Body of pancreas (tissue), 4 donors: ENCODE data around the gene COL5A1. TPM values are rescaled to one million over a fixed set of nuclear protein-coding genes. Genes with fewer than 3 reads are reported as not detected.

Experiments
- ATAC-seq: fragments of 150-250 bp; one replicate; pipeline ENCODE4 v1.9.1; 2016
- DNase-seq, 4 donors: peaks; one replicate each; pipeline ENCODE4 v3.0.0-alpha.2; 2019
- H3K27ac ChIP-seq, 4 donors: fragments of 200-600 bp; sonication (generic); 1 replicate in 3 of 4; 2 replicates in 1 of 4; pipeline versions ENCODE4 v1.5.1 to v1.6.1; 2016 to 2019; ENCODE audit warnings: mild to moderate bottlenecking in 1 of 4, mixed read lengths in 1 of 4, moderate library complexity in 1 of 4
- H3K27me3 ChIP-seq, 2 donors: fragments of 200-600 bp; sonication (generic); one replicate each; pipeline ENCODE4 v1.6.0; 2016; ENCODE audit warnings: mild to moderate bottlenecking in 1 of 2
- H3K36me3 ChIP-seq, 2 donors: fragments of 200-600 bp; sonication (generic); replicated peaks in 1 of 2; 2 replicates each; pipeline ENCODE4 v1.5.1; 2016; ENCODE audit warnings: low read depth in 2 of 2; ENCODE audit not compliant: insufficient read depth in 1 of 2
- H3K4me1 ChIP-seq: fragments of 200-600 bp; sonication (generic); one replicate; pipeline ENCODE4 v1.6.0; 2016
- H3K4me3 ChIP-seq, 2 donors: fragments of 200-600 bp; sonication (generic); 1 replicate in 1 of 2; 2 replicates in 1 of 2; pipeline ENCODE4 v1.5.1; 2016 to 2019
- H3K9me3 ChIP-seq, 3 donors: fragments of 200-600 bp; sonication (generic); 1 replicate in 2 of 3; 2 replicates in 1 of 3; pipeline ENCODE4 v1.5.1; 2016
- POLR2A ChIP-seq, 3 donors: fragments of 450-650 bp; IDR thresholded peaks; one replicate each; pipeline ENCODE4 v1.6.1; 2016; ENCODE audit warnings: antibody characterized with exemption in 3 of 3, mild to moderate bottlenecking in 2 of 3
- WGBS, 2 donors: methylation state at CpG; one replicate each; pipeline ENCODE4 v1.1.5; 2017; 5-methylcytosine and 5-hydroxymethylcytosine counted together
- intact Hi-C: fragments of 100-400 bp; cut with DNase I; formaldehyde crosslinking; loops from one replicate; pipeline ENCODE4 v1.15.1; 2023
- total RNA-seq, 2 donors: library from RNA; depleted of rRNA; stranded (reverse); fragments of >200 nt; gene quantifications; one replicate each; pipeline ENCODE4 v1.1.0, GENCODE V29; 2016
- TF ChIP-seq, protein P1 (sequence below), 7 experiments: fragments of 450-650 bp in 4 of 7; fragments of 200-600 bp in 3 of 7; sonication (generic) in 3 of 7; IDR thresholded peaks; one replicate each; pipeline ENCODE4 v1.5.1; 2016 to 2019; ENCODE audit warnings: antibody characterized with exemption in 7 of 7

COL5A1 gene
- total RNA-seq, 2 donors from 2014 or later = 7.0 to 14.5 TPM

DNA sequence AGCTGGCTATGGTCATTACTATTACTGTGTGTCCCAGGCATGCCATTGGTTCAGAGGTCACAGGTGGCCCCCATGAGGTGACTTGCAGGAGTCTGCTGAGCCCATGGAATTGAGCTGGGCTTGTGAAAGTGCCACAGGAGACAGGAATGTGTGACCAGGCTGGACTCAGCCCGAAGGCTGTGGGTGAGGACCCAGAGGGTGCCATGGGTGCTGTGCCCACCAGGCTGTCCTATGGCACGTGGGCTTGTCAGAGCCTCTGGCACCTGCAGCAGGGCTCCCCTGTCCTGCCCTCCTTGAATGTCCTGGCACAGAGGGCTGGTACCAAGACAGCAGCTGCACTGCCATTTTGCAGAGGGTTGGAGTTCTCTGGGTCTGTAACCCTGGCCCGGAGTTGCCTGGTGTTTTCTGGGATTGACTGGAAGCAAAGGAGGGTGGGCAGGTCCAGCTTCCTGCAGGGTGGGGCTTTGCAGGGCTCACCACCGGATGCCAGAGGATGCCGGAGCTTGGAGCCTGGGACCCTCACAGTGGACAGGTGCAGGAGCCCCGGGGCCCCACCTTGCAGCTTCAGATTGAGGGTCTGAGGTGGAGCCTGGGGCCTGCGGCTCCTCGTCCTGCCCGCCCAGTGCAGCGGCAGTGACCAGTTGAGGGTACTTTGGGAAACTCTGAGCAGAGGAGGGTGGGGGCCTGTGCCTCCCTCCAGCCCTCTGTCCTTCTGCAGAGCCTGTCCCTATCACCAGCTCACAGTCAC, 14.2 kb downstream of the COL5A1 start:
- no peaks in the 10 kb centered on the region for H3K9me3 ChIP-seq
- peaks cover 0 to 4% of the 10 kb centered on the region in 2 donors for H3K27me3 ChIP-seq
- intact Hi-C loops = no loop called here
- no peaks in the 10 kb centered on the region for H3K36me3 ChIP-seq
- H3K4me1 ChIP-seq = no peaks in the 10 kb centered on the region
- no peak for TF ChIP-seq POLR2A (IDR thresholded peaks at IDR 0.05)
- TF ChIP-seq, protein P1, sequence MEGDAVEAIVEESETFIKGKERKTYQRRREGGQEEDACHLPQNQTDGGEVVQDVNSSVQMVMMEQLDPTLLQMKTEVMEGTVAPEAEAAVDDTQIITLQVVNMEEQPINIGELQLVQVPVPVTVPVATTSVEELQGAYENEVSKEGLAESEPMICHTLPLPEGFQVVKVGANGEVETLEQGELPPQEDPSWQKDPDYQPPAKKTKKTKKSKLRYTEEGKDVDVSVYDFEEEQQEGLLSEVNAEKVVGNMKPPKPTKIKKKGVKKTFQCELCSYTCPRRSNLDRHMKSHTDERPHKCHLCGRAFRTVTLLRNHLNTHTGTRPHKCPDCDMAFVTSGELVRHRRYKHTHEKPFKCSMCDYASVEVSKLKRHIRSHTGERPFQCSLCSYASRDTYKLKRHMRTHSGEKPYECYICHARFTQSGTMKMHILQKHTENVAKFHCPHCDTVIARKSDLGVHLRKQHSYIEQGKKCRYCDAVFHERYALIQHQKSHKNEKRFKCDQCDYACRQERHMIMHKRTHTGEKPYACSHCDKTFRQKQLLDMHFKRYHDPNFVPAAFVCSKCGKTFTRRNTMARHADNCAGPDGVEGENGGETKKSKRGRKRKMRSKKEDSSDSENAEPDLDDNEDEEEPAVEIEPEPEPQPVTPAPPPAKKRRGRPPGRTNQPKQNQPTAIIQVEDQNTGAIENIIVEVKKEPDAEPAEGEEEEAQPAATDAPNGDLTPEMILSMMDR (IDR thresholded peaks at IDR 0.05) = no peak
- no peak overlapping the region for H3K27ac ChIP-seq
- 59% methylated on average over 9 of the region's 10 CpGs; no CpG with 5 or more reads in 1 of the 2 donors for WGBS, 2 donors
- no peak for DNase-seq
- ATAC-seq = no peak
- H3K4me3 ChIP-seq = no peak overlapping the region

- Histone ChIP-seq H3K4me3 (no peak overlapping the region), H3K36me3 (no peaks in the 10 kb centered on the region), H3K27ac (no peak overlapping the region), H3K4me1 (no peaks in the 10 kb centered on the region), H3K9me3 (no peaks in the 10 kb centered on the region), H3K27me3 (peaks cover 0 to 4% of the 10 kb centered on the region in 2 donors)
- 31 to 45% methylated on average over 7 to 11 of the region's 12 CpGs for WGBS, 2 donors
- DNase-seq (no peak), ATAC-seq (no peak)
- intact Hi-C loops = no loop called here
- TF ChIP-seq POLR2A (IDR thresholded peaks at IDR 0.05) = no peak
- TF ChIP-seq, protein P1 (IDR thresholded peaks at IDR 0.05) = no peak
These were observed 14.9 kb downstream of the COL5A1 start for GRCh38 chr9:134656334-134657006.

DNA sequence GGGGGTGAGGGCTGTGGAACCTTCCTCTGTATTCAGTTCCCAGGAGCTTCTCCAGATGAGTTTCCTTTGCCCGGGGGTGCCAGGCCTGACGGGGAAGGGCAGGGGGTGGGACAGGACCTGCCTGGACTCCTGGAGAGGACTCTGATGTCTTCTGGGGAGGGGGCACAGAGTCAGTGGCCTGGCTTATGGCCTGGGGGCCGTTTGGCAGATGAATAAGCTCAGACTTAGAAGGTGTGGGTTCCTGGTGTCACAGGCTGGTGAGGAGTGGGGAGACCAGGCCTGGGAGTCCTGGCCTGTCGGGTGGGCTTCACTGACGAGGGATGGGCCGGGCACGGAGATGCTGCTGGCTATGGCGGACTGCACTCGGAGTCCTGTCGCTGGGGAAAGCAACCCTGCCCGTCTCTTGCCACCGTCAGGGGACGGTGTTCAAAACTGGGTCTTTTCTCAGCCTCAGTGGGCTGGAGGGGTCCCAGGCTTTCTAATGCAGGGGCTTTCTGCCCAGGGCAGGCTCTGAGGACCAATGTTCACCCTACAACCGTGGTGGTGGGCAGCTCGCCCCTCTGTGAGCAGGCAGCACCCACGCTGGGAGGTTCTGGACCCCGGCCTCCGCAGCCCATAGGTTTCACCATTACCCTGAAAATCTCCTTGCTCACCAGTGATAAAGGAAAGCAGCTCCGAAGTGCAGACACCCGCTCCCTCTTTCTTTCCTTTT, 16.2 kb downstream of the COL5A1 start:
- H3K9me3 ChIP-seq = no peaks in the 10 kb centered on the region
- no peaks in the 10 kb centered on the region for H3K36me3 ChIP-seq
- no peak overlapping the region for H3K27ac ChIP-seq
- no peaks in the 10 kb centered on the region for H3K4me1 ChIP-seq
- DNase-seq = no peak
- no peak overlapping the region for H3K4me3 ChIP-seq
- ATAC-seq = no peak
- H3K27me3 ChIP-seq = peaks cover 0 to 4% of the 10 kb centered on the region in 2 donors
- intact Hi-C loops = no loop called here
- TF ChIP-seq POLR2A (IDR thresholded peaks at IDR 0.05) = no peak
- TF ChIP-seq, protein P1 (IDR thresholded peaks at IDR 0.05) = no peak
- 50 to 56% methylated on average over 10 to 20 of the region's 20 CpGs for WGBS, 2 donors

- H3K36me3 ChIP-seq = no peaks in the 10 kb centered on the region
- H3K9me3 ChIP-seq = no peaks in the 10 kb centered on the region
- intact Hi-C loops = no loop called here
- TF ChIP-seq, protein P1 (IDR thresholded peaks at IDR 0.05) = no peak
- 34 to 50% methylated on average over 13 to 19 of the region's 19 CpGs for WGBS, 2 donors
- no peak overlapping the region for H3K27ac ChIP-seq
- ATAC-seq (no peak), DNase-seq (no peak)
- peaks cover 0 to 4% of the 10 kb centered on the region in 2 donors for H3K27me3 ChIP-seq
- no peak overlapping the region for H3K4me3 ChIP-seq
- no peaks in the 10 kb centered on the region for H3K4me1 ChIP-seq
These were observed 16.9 kb downstream of the COL5A1 start for GRCh38 chr9:134658378-134658955.
